ENCODE data around the gene IPMK. TPM values are rescaled to one million over a fixed set of nuclear protein-coding genes. Genes with fewer than 3 reads are reported as not detected.

IPMK gene
- total and polyA plus RNA-seq, 9 of the 15 experiments (the other 6 are each of a cell fraction or from before 2014, with no cell fraction given) = 0.98 to 4.4 (median 2.7) TPM

GRCh38 chr10:58268946-58269781 is 1.5 kb upstream of the IPMK start, which contains the start of gene CISD1 (continued):
- no peak for TF ChIP-seq KHSRP (IDR thresholded peaks at IDR 0.05)
- TF ChIP-seq CEBPZ (IDR thresholded peaks at IDR 0.05; ENCODE audit: borderline replicate concordance, low read depth, low read length) = no peak
- TF ChIP-seq U2AF2 (optimal IDR thresholded peaks at IDR 0.05; ENCODE audit: low read depth, low read length) = no peak
- no peak for TF ChIP-seq TSC22D4 (tag; IDR thresholded peaks at IDR 0.05)
- TF ChIP-seq ZFP30 (CRISPR knock-in tag; IDR thresholded peaks at IDR 0.05; ENCODE audit: borderline replicate concordance) = no peak
- peak; percentile 50 for TF ChIP-seq SAP30 (IDR thresholded peaks at IDR 0.05; ENCODE audit: borderline replicate concordance, insufficient read depth, low read depth, low read length, poor library complexity, severe bottlenecking)
- TF ChIP-seq ADNP (tag; IDR thresholded peaks at IDR 0.05) = no peak
- no peak for TF ChIP-seq SMAD3 (CRISPR knock-in tag; conservative IDR thresholded peaks at IDR 0.05)
- peak; percentile 82 for TF ChIP-seq FOXP4 (CRISPR knock-in tag; IDR thresholded peaks at IDR 0.05; ENCODE audit: borderline replicate concordance)
- TF ChIP-seq TCF7L2 (IDR thresholded peaks at IDR 0.05; ENCODE audit: low read depth, low read length) = no peak
- 0 out of 2 replicates have a peak, but pooled peaks have one; percentile 31 for TF ChIP-seq KLF13 (tag; IDR thresholded peaks at IDR 0.05; ENCODE audit: borderline replicate concordance, low read depth)
- peak; percentile 98 for TF ChIP-seq CXXC5 (CRISPR knock-in tag; IDR thresholded peaks at IDR 0.05)
- TF ChIP-seq IRF2 (CRISPR knock-in tag; IDR thresholded peaks at IDR 0.05) = no peak
- TF ChIP-seq ZNF449 (CRISPR knock-in tag; IDR thresholded peaks at IDR 0.05) = no peak
- no peak for TF ChIP-seq THAP7 (CRISPR knock-in tag; IDR thresholded peaks at IDR 0.05)
- TF ChIP-seq ETV1 (tag; conservative IDR thresholded peaks at IDR 0.05; ENCODE audit: low read depth) = peak; percentile 29
- no peak for TF ChIP-seq RHOXF2B (CRISPR knock-in tag; conservative IDR thresholded peaks at IDR 0.05)
- TF ChIP-seq, protein P1, sequence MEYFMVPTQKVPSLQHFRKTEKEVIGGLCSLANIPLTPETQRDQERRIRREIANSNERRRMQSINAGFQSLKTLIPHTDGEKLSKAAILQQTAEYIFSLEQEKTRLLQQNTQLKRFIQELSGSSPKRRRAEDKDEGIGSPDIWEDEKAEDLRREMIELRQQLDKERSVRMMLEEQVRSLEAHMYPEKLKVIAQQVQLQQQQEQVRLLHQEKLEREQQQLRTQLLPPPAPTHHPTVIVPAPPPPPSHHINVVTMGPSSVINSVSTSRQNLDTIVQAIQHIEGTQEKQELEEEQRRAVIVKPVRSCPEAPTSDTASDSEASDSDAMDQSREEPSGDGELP (CRISPR knock-in tag; IDR thresholded peaks at IDR 0.05; ENCODE audit: borderline replicate concordance) = peak; percentile 79
